HFF-Myc (cell line): ENCODE measurements around the gene DOCK4.

ENCODE experiments used
- DNase-seq: peaks from one replicate; pipeline ENCODE4 v3.0.0-alpha.2; 2011; ENCODE audit warnings: low read depth; ENCODE audit errors: extremely low read depth
- H3K4me3 ChIP-seq: replicated peaks from 2 replicates; pipeline ENCODE4 v1.5.1; 2011; ENCODE audit warnings: low read depth, mild to moderate bottlenecking, control low read depth, low read length
- CTCF ChIP-seq: IDR thresholded peaks from 2 replicates; pipeline ENCODE4 v1.5.1; 2012; ENCODE audit warnings: mild to moderate bottlenecking, low read depth, low read length, control low read depth; ENCODE audit errors: missing control alignments

DOCK4 gene

DNA sequence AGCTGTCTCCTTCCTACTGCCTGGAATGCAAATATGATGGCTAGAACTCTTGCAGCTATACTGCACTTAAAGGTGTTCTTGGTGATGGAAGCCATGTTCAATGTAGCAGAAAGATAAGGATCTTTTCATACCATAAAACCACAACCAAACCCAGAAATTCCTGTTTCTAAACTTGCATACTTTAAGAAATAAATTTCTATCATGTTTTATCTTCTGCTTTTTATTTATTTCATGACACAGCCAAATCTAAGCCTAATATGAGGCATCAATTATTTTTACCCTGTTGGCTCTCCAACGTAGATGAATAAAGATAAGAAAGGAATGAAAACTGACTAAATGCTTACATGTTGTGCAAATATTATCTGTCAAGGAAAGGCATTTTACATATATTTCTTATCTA lies 224.1 kb downstream of the DOCK4 start:
- TF ChIP-seq CTCF: no peak

DNA sequence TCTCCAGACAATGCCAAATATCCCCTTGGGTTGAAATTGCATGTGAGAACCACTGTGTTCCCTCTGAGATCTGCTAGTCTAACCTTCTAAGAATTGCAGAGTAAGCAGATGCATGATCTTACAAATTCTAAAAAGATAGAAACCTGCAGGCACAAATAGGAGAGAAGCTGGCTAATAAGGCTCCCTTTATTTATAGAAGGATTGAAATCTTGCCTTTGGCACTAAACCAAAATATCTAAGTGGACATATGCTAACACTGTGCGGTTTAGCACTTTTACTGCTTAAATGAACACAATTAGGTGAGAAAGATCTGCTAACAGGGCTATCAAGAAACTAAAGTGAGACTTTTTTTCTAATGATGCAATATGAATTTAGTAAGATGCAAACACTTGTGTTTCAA lies 225.5 kb downstream of the DOCK4 start:
- H3K4me3 ChIP-seq: no peak overlapping the region
- no peak for DNase-seq

More for the DNA sequence above, 224.1 kb downstream of the DOCK4 start:
- no peak overlapping the region for H3K4me3 ChIP-seq
- no peak for DNase-seq

GRCh38 chr7:111975346-111975745 lies 230.9 kb downstream of the DOCK4 start:
- no peak for TF ChIP-seq CTCF
- no peak for DNase-seq
- no peak overlapping the region for H3K4me3 ChIP-seq

More for the DNA sequence above, 225.5 kb downstream of the DOCK4 start:
- no peak for TF ChIP-seq CTCF

DNA sequence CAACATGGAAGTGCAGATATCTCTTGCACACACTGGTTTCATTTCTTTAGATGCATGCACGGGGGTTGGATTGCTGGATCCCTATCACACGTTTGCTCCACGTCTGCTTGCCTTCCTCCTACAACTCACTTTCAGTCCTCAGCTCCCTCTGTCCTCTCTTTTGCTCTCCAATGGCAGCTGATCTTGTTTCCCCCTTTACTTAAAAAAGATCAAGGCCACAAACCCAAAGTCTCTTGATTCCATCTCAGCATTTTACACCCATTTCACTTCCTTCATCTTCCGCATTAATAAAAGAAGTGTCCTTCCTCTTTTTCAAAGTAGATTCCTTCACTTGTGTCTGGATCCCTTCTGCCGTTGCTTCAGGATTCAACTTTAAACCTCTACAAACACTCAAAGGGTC lies 245.2 kb downstream of the DOCK4 start:
- no peak for TF ChIP-seq CTCF
- DNase-seq: no peak
- H3K4me3 ChIP-seq: no peak overlapping the region

- TF ChIP-seq CTCF: no peak
- no peak for DNase-seq
- no peak overlapping the region for H3K4me3 ChIP-seq
Observed at GRCh38 chr7:111958896-111959295, 247.3 kb downstream of the DOCK4 start.

DNA sequence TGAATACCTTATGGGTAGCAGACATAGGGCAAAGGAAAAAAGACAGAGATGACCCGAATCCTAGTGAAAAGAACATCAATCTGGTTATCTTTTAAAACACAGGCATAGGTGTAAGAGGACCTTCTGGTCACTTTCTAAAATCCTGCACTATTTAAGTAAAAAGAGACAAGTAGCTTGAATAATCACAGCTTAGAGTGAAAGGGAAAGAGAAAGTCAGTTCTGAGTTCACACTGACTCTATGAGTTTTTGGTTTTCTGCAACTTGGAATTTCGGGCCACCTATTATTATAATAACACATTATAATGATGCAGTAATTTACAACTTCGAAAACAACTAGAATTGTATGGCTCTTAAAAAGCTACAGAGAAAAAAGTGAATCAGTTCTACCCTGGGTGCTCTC lies 247.8 kb downstream of the DOCK4 start:
- no peak for DNase-seq
- TF ChIP-seq CTCF: no peak
- H3K4me3 ChIP-seq: no peak overlapping the region

- DNase-seq: no peak
- TF ChIP-seq CTCF: no peak
- H3K4me3 ChIP-seq: no peak overlapping the region
Observed at GRCh38 chr7:111955616-111956015, 250.6 kb downstream of the DOCK4 start.
